Measurements from ENCODE around the gene LDB3. TPM values are rescaled to one million over a fixed set of nuclear protein-coding genes. Genes with fewer than 3 reads are reported as not detected.

LDB3 gene
- total and polyA plus RNA-seq, 11 donors: 165 to 1,759 (median 1,273) TPM

DNA sequence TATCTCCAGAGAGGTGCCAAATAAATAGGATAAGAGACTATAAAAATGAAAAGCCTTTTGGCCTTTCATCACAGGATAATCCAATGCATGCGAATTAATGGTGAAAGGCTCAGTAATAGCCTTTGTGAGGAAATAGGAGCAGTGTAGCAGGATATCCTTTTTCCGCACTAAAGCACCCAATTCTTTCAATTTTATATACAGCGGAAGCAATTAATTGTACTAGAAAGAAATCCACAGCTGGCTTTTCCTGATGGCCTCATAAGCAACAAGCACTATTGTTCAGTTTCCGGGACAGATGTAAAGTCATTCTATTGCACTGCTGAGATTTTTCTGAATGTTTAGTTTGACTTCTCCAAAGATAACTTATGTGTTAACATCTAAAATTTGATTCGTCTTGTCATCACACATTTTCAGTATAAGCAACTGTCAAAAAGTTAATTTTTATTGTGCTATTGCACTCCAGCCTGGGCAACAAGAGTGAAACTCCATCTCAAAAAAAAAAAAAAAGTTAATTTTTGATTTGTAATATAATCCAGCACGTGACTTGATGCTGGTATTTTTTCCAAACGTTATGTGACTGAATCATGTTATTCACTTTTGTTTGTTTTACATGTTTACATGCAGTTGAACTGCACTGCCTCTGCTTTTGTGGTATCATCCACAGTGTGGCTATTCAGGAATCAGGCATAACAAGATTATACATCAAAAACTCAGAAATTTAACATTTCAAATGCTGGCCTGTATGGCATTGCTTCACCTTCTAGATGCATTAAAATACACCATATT, 79.7 kb downstream of the LDB3 start:
- intact Hi-C loops (cut with DNase I): no loop called here
- TF ChIP-seq POLR2A (IDR thresholded peaks at IDR 0.05): no peak
- TF ChIP-seq, protein P1, sequence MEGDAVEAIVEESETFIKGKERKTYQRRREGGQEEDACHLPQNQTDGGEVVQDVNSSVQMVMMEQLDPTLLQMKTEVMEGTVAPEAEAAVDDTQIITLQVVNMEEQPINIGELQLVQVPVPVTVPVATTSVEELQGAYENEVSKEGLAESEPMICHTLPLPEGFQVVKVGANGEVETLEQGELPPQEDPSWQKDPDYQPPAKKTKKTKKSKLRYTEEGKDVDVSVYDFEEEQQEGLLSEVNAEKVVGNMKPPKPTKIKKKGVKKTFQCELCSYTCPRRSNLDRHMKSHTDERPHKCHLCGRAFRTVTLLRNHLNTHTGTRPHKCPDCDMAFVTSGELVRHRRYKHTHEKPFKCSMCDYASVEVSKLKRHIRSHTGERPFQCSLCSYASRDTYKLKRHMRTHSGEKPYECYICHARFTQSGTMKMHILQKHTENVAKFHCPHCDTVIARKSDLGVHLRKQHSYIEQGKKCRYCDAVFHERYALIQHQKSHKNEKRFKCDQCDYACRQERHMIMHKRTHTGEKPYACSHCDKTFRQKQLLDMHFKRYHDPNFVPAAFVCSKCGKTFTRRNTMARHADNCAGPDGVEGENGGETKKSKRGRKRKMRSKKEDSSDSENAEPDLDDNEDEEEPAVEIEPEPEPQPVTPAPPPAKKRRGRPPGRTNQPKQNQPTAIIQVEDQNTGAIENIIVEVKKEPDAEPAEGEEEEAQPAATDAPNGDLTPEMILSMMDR (IDR thresholded peaks at IDR 0.05): no peak
- 37 to 50% (median 39%) methylated on average over 7 of the region's 7 CpGs for WGBS, 4 donors
- peak in 1 of 4 donors; percentile 39 for ATAC-seq
- no peaks in the 10 kb centered on the region for H3K36me3 ChIP-seq
- H3K4me3 ChIP-seq: no peak overlapping the region
- no peak overlapping the region for H3K27ac ChIP-seq
- H3K4me1 ChIP-seq: peaks cover 0 to 14% (median 5%) of the 10 kb centered on the region in 12 donors
- H3K9me3 ChIP-seq: no peaks in the 10 kb centered on the region
- no peak for DNase-seq
- H3K27me3 ChIP-seq: peaks cover 0 to 40% (median 4%) of the 10 kb centered on the region in 9 donors

DNA sequence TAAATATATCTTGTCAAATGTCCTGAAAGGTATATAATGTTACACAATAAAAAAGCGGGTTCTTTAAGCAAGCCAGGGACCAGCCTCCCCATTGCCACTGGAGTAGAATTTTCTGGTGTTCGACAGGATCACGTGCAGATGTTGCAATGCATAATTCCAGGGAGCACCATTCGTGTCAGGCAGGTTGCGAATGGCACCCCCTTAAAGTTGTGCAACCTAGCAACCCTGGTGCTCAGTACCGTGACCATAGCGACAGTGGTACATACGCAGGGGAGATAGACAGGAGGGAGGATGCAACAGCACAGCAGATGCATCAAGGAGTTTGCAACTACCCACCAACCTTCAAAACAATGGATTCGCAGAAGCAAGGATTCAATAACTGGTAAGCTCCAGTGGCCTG, 81.5 kb downstream of the LDB3 start:
- intact Hi-C loops (cut with DNase I): loop anchor here in 2 of 10 donors (10.0 kb wide), 2 partner anchors 145 to 155 kb away; no protein-coding TSS in a partner anchor
- Histone ChIP-seq H3K27me3 (peaks cover 0 to 28% (median 0%) of the 10 kb centered on the region in 9 donors), H3K36me3 (no peaks in the 10 kb centered on the region), H3K27ac (peak overlapping the region in 1 of 12 donors; percentile 22), H3K4me3 (no peak overlapping the region), H3K9me3 (no peaks in the 10 kb centered on the region), H3K4me1 (peaks cover 0 to 27% (median 10%) of the 10 kb centered on the region in 12 donors)
- TF ChIP-seq POLR2A (IDR thresholded peaks at IDR 0.05): no peak
- TF ChIP-seq, protein P1 (IDR thresholded peaks at IDR 0.05): no peak
- ATAC-seq (no peak), DNase-seq (no peak)
- 90 to 97% (median 92%) methylated on average over 9 of the region's 9 CpGs for WGBS, 4 donors

DNA sequence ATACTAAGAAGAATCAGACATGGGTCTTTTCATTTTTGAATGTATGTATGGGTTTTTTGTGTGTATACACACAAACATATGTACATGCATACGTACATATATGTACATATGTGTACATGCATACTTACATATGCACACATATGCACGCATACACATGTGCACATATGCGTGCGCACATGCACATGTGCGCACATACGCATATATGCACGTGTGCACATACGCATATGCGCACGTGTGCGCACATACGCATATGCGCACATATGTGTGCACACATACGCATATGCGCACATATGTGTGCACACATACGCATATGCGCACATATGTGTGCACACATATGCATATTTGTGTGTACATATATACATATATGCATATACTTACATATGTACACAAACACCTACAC, 83.2 kb downstream of the LDB3 start:
- no peak for ATAC-seq
- intact Hi-C loops (cut with DNase I): loop anchor here in 2 of 10 donors (10.0 kb wide), 2 partner anchors 143 to 153 kb away; no protein-coding TSS in a partner anchor
- peaks cover 0 to 28% (median 0%) of the 10 kb centered on the region in 9 donors for H3K27me3 ChIP-seq
- peaks cover 0 to 33% (median 15%) of the 10 kb centered on the region in 12 donors for H3K4me1 ChIP-seq
- no peak overlapping the region for H3K4me3 ChIP-seq
- no peaks in the 10 kb centered on the region for H3K9me3 ChIP-seq
- no peak overlapping the region for H3K27ac ChIP-seq
- H3K36me3 ChIP-seq: no peaks in the 10 kb centered on the region
- TF ChIP-seq, protein P1 (IDR thresholded peaks at IDR 0.05): no peak
- TF ChIP-seq POLR2A (IDR thresholded peaks at IDR 0.05): no peak
- WGBS, 4 donors: 82 to 98% (median 98%) methylated on average over 17 of the region's 17 CpGs
- DNase-seq: no peak

DNA sequence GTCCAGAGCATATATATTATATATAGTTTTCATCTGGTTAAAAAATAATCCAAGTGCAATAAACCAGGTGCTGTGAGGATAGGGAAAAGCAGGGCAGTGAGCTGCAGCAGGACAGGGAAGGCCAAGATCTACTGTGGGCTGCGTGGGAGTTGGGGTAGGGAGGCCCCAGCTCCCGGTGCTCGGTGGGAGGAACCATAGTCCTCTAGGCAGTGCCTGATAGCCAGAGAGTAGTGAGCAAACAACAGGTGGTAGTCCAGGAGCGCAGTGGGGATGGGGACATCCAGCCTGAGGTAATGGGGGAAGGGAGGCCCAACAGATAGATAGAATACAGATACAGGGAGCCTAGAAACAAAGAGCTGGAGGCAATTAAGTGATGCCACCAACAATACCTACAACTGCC, 84.0 kb downstream of the LDB3 start:
- 72 to 85% (median 81%) methylated on average over 4 of the region's 4 CpGs for WGBS, 4 donors
- no peak for ATAC-seq
- Histone ChIP-seq H3K9me3 (no peaks in the 10 kb centered on the region), H3K27ac (peak overlapping the region in 3 of 12 donors; percentile 6 to 99 (median 99)), H3K27me3 (peaks cover 0 to 32% (median 3%) of the 10 kb centered on the region in 9 donors), H3K36me3 (no peaks in the 10 kb centered on the region), H3K4me3 (no peak overlapping the region), H3K4me1 (peaks cover 0 to 33% (median 17%) of the 10 kb centered on the region in 12 donors)
- intact Hi-C loops (cut with DNase I): loop anchor here in 2 of 10 donors (10.0 kb wide), 2 partner anchors 142 to 152 kb away; no protein-coding TSS in a partner anchor
- no peak for TF ChIP-seq POLR2A (IDR thresholded peaks at IDR 0.05)
- TF ChIP-seq, protein P1 (IDR thresholded peaks at IDR 0.05): no peak
- DNase-seq: no peak

Data from heart left ventricle (tissue), 16 donors.